ENCODE measurements around the gene STARD3NL.
A peak's percentile ranks its signal among the peaks of the same experiment; 100 is the strongest.
"Not testable (repeated sequence)": the region's sequence is repeated elsewhere in the genome, so short reads cannot be mapped to it uniquely, and the experiment has no call there.

The STARD3NL gene

DNA sequence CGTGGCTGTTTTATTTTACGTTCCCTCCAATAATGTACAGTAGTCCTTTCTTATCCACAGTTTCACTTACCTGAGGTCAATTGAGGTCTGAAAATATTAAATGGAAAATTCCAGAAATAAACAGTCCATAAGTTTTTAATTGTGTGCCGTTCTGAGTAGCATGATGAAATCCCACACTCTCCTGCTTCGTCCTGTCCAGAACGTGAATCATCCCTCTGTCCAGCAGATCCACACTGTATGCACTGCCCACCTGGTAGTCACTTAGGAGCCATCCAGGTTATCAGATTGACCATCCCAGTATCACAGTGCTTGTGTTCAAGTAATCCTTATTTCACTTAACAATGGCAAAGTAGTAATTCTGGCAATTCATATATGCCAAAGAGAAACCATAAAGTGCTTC lies 46.3 kb downstream of the STARD3NL start:
- DNase-seq: no peak

DNA sequence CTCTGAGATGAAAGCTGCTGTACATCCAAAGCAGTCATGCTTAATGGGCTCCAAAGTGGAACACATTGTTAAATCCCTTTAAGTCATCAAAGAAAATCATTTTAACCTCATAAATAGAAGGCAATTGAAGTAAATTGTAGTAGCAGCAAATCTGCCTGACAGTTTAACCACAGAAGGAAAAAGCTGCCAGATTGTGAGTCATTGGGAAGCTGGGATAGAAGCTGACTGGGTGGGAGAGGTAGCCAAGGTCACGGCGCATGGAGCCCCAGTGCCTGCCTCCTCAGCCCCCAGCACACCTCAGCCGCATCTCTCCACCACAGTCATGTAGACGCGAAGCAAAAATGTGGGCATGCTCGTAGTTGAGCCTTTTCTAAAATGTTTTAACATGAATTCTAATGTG lies 51.3 kb downstream of the STARD3NL start:
- no peak for DNase-seq

DNA sequence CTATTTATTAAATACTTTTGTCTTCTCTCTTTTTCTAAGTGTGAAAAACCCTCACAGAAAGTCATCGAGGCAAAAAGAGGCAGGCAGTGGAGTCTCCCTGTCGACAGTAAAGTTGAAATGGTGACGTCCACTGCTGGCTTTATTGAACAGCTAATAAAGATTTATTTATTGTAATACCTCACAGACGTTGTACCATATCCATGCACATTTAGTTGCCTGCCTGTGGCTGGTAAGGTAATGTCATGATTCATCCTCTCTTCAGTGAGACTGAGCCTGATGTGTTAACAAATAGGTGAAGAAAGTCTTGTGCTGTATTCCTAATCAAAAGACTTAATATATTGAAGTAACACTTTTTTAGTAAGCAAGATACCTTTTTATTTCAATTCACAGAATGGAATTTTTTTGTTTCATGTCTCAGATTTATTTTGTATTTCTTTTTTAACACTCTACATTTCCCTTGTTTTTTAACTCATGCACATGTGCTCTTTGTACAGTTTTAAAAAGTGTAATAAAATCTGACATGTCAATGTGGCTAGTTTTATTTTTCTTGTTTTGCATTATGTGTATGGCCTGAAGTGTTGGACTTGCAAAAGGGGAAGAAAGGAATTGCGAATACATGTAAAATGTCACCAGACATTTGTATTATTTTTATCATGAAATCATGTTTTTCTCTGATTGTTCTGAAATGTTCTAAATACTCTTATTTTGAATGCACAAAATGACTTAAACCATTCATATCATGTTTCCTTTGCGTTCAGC lies 52.0 kb downstream of the STARD3NL start:
- DNase-seq: no peak

DNA sequence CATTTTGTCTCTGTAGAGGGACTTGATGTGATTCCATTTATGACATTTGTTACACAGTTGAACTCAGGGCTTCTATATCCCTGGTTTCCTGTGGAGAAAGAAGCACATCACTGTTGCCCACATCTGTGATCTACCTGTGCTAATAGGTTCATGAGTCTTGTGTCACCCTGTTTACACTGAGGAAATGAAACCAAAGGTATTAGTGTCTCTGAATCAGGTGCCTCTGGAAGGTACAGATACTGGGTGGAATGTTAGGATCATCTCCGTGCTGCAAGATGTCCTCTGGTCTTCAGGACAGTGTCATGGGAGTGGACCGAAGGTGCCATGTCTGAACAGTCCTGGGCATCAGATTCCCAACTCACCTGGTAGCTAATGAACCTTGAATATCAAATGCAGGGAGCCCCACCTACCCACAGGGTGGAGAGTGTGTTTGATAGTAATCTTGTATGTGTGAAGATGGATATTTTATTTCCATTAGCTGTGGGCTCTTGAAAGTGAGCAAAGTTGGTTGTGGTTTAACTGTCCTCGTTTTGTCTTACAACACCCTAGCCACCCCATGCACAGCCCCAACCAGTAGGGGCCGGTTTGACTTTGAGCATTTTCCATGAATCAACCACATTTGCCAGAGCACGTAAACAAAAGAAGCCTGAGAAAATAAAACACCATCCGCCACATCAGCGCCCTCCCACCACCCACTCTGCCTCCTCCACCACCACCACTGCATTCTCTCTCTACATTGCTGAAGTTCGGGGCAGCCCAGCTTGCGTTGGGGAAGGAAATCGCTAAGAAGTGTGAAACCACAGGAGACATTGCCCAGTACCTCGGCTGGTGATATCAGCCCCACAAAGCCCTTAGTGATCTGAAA lies 54.7 kb downstream of the STARD3NL start:
- peak; percentile 50 for DNase-seq

DNA sequence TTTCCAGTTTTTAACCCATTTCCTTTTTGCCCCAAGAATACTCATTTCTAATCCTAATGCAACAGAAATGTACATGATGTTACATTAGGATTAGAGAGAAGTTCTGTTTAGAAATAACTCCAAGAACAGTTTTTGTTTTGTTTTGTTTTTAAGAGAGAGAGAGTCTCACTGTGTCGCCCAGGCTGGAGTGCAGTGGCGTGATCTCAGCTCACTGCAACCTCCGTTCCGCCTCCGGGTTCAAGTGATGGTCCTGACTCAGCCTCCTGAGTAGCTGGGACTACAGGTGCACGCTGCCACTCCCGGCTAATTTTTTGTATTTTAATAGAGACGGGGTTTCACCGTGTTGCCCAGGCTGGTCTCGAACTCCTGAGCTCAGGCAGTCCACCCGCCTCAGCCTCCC lies 56.7 kb downstream of the STARD3NL start:
- DNase-seq: not testable (repeated sequence)

DNA sequence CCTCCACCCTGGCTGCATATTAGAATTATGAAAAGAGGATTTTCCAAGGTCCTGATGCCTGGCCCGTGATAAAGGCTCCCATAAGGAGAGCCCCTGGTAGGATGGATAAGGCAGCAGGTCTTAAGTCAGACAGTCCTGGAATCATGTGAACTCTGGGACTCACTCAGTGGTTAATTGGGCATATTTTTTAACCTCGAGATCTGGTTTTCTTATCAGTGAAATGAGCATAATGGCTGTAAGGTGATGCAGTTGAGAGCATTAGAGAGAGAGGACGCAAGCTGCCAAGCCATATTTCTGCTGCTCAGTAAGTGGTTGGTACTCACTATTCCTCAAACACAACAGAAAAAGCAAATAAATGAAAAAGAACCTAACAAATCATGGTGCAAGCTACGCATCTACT lies 57.6 kb downstream of the STARD3NL start:
- no peak for DNase-seq

DNA sequence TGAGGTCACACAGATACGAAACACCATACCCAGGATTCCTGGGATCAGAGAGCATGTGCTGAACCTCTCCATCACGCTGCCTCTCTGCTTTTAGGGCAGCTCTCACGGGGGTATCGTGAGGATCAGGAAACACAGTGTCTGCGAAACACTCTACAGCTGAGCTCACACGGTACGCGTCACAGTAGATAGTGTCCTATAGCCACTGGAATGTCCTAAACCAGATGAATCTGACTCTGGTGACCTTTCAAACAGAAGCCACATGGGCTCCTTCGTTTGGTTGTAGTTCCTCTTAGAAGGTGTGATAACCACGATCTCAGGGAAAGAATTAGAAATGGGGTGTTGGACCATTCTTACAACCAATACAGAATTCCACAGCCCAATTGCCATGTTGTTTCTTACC lies 61.1 kb downstream of the STARD3NL start:
- DNase-seq: not testable (repeated sequence)

DNA sequence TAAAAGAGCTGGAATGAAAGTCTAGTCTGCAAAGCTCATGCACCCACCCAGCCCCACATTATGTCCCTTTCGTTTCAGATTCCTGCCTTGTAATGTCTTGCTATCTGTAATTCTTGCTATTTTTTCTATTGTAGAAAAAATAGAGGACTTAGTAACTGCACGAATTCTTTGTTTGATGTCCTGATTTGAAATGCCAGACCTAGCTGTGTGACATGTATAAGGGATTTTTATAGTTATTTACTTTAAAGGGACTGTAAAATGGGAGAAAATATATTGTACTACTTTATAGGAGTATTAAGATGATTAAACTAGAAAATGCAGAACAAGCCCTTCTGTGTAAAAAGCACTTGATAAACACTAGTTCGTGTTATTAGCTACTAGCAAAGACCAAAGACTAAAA lies 63.0 kb downstream of the STARD3NL start:
- no peak for DNase-seq

DNA sequence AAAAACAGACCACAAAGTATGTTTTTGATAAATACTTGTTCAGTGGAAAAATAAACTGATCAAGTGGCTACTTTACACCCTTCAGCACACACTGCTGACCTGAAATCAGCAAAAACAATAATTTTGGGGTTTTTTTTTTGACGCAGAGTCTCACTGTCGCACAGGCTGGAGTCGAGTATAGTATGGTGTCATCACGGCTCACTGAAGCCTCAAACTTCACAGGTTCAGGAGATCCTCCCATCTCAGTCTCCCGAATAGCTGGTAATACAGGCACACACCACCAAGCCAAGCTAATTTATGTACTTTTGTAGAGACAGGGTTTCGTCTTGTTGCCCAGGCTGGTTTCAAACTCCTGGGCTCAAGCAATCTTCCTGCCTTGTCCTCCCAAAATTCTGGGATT lies 64.8 kb downstream of the STARD3NL start:
- no peak for DNase-seq

DNA sequence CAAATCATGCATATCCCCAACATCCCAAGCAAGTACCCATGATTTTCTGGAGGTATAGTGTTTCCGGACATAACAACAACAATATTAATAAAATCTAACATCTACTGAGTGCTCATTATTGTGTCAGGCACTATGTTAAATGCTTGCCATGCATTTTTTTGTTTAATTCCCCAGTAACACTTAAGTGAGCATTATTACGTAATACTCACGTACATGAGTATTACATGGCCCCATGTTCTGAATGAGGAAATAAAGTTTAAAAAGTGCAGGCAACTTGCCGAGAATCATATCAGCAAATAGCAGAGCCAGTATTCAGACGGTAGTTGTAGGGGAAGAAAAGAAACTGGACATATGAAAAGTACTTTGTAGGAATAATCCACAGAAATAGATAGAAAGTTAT lies 65.3 kb downstream of the STARD3NL start:
- not testable (repeated sequence) for DNase-seq

DNA sequence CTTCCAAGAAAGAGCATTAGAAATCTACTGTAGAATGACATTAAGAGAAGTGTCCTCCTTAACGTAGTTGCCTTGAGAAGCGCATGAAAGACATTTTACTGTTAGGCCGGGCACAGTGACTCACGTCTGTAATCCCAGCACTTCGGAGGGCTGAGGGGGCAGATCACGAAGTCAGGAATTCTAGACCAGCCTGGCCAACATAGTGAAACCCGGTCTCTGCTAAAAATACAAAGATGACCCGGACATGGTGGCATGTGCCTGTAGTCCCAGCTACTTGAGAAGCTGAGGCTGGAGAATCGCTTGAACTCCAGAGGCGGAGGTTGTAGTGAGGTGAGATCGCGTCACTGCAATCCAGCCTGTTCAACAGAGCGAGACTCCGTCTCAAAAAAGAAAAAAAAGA lies 66.5 kb downstream of the STARD3NL start:
- DNase-seq: no peak

DNA sequence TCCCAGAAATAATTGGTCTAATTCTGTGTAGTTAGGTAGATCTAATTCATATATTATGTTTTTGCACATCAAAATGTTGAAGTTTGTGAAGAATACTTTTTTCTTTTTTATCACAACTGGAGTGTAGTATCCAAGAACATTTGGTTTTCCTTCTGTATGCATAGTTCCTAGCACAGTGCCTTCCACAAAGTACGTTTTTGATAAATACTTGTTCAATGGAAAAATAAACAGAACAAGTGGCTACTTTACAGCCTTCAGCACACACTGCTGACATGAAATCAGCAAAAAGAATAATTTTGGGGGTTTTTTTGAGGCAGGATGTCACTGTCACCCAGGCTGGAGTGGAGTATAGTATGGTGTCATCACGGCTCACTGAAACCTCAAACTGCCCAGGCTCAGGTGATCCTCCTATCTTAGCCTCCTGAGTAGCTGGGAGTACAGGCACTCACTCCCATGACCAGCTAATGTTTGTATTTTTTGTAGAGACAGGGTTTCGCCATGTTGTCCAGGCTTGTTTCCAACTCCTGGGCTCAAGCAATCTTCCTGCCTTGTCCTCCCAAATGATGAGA lies 67.4 kb downstream of the STARD3NL start:
- DNase-seq: no peak

DNA sequence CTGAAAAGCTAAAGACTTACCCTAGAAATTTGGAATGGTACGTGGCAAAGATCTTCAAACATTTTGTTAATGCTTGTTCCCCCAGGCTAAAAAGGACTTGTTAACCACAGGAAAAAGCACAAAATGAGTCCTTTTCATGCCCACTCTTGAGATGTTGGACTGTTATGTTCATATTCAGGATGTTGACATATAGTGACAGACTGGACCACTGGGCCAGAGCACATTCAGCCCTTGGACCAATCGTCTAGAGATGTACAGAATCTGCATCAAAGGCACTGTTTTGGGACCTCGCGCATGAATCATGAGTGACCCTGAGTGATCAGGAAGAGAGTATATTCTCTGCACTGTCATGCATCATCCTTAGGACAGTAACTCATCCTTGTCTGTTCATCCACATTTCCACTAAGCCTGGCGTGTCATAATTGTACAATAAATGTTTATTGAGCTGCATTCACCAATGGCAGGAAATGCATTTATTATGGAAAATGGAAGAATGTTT lies 70.1 kb downstream of the STARD3NL start:
- no peak for DNase-seq

DNA sequence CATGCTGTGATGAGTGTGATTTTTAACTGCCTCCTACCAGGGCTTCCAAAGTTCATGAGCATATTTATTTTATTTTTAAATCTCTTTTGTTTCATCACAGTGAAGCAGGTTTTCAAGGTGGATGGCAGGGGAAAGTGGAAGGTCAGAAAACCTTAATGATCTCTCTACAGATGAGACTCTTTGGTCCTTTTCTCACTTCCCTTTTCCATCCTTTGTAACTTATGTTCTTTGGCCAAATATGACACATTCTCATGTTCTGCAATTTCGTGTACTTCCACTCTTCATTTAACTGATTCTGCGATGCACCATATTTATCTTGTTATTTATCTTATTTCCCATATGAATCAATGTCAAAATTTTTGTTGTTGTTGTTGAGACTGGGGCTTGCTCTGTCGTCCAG lies 71.8 kb downstream of the STARD3NL start:
- not testable (repeated sequence) for DNase-seq

DNA sequence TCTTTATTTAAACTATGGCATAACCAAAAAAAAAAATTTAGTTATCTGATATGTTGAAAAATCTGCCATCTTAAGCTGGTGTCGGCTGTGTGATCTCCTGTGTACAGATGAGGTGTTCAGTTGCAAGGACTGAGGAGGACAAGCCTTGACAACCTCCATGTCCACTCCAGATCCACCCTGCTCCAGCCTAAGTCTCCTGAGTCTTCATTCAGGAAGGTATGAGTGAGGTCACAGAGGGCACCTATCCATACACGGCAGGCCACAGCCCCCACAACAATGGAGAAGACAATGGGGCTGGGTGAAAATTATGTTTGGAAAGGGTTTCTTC lies 79.3 kb downstream of the STARD3NL start:
- DNase-seq: no peak

DNA sequence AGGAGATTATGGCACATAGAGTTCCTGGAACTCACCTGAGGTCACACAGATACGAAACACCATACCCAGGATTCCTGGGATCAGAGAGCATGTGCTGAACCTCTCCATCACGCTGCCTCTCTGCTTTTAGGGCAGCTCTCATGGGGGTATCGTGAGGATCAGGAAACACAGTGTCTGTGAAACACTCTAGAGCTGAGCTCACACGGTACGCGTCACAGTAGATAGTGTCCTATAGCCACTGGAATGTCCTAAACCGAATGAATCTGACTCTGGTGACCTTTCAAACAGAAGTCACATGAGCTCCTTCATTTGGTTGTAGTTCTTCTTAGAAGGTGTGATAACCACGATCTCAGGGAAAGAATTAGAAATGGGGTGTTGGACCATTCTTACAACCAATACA lies 81.1 kb downstream of the STARD3NL start:
- not testable (repeated sequence) for DNase-seq

DNA sequence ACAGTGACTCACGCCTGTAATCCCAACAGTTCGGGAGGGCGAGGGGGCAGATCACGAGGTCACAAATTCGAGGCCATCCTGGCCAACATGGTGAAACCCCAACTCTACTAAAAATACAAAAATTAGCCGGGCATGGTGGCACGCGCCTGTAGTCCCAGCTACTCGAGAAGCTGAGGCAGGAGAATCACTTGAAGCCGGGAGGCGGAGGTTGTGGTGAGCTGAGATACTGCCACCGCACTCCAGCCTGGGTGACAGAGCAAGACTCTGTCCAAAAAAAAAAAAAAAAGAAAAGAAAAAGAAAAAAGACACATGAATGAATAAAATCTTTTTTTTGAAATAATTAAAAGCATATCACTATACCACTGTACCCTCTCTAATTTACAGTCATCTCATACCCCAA lies 83.6 kb downstream of the STARD3NL start:
- not testable (repeated sequence) for DNase-seq

DNA sequence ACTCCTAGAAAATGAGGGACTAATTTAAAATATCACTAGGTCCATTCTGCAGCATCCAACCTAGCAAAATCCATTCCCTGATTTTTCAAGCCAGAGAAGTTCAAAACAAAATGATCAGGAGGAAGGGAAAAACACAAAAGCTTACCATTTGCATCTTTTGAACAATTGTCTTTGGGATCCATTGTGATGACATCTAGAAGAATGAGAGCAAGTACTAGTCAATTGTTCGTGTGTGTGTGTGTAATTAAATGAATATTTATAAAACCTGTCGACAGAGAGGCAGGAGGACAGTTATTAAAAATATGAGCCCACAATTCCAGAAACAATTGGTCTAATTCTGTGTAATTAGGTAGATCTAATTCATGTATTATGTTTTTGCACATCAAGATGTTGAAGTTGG lies 84.0 kb downstream of the STARD3NL start:
- DNase-seq: not testable (repeated sequence)

DNA sequence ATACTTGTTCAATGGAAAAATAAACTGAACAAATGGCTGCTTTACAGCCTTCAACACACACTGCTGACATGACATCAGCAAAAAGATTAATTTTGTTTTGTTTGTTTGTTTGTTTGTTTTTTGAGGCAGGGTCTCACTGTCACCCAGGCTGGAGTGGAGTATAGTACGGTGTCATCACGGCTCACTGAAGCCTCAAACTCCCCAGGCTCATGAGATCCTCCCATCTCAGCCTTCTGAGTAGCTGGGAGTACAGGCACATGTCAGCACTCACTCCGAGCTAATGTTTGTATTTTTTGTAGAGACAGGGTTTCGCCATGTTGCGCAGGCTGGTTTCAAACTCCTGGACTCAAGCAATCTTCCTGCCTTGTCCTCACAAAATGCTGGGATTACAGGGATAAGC lies 84.5 kb downstream of the STARD3NL start:
- no peak for DNase-seq

DNA sequence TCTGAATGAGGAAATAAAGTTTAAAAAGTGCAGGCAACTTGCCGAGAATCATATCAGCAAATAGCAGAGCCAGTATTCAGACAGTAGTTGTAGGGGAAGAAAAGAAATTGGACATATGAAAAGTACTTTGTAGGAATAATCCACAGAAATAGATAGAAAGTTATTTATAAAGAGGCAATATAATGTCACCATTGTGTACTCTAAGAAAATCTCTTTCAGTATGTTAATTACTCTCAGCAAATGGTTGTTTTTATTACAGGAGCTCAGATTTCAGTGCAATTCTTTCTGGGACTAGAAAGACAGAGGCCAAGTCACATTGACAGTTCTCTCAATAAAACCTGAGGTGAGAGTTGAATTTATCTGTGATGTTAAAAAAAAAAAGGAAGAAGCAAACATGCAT lies 85.2 kb downstream of the STARD3NL start:
- not testable (repeated sequence) for DNase-seq

DNA sequence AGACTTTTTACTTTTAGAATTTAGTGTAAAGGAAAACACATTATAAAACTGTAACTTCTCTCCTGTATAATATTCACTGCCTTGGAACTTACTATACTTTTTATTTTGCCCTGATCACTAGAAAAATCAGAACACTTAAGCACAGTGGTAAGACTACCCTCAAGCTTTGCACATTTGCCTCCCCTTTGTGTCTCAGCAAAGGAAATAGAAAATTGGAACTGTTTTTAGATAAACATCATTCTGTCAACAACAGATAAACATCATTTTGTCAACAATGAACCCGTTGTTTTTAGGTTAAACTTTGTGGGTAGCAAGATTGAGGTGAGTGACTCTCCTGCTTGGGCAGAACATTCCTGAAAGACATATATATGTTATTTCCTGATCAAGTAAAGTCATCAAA lies 86.6 kb downstream of the STARD3NL start:
- DNase-seq: not testable (repeated sequence)

DNA sequence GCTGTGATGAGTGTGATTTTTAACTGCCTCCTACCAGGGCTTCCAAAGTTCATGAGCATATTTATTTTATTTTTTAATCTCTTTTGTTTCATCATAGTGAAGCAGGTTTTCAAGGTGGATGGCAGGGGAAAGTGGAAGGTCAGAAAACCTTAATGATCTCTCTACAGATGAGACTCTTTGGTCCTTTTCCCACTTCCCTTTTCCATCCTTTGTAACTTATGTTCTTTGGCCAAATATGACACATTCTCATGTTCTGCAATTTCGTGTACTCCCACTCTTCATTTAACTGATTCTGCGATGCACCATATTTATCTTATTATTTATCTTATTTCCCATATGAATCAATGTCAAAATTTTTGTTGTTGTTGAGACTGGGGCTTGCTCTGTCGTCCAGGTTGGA lies 87.9 kb downstream of the STARD3NL start:
- DNase-seq: not testable (repeated sequence)

DNA sequence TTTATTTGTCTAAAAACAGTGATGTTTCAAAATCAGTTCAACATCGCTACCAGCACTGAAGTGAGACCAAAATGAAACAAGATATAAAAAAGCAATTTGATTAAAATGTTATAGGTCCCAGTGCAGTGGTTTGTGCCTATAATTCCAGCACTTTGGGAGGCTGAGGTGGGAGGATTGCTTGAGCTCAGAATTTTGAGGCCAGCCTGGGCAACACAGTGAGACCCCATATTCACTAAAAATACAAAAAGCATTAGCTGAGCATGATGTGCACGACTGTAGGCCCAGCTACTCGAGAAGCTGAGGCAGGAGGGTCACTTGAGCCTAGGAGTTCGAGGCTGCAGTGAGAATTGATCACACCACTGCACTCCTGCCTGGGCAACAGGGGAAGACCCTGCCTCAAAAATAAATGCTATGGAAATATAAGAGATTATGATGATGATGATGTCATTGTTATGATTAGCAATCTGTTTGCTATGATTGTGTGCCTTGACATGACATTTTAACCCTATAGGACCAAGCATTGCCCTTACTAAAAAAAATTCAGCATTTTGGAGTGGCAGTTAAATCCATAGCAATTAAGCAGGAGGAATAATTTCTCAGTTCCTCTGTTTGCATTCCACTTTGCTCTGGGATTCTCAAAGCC lies 91.8 kb downstream of the STARD3NL start:
- not testable (repeated sequence) for DNase-seq

All from activated CD4-positive, CD25-positive, alpha-beta regulatory T cell treated with anti-CD3 and anti-CD28 coated beads, Interleukin-2, amount 50 U/mL, for 72 hours (primary cell).